GM11168 (cell line): Measurements from ENCODE around the gene SAE1.

Experiments
- in situ Hi-C: fragments of 300-500 bp; cut with MboI; formaldehyde crosslinking; loops from one replicate; pipeline ENCODE4 v1.12.0; 2022; ENCODE audit warnings: low sequenced_read_pairs; ENCODE audit not compliant: unreplicated experiment

The SAE1 gene

DNA sequence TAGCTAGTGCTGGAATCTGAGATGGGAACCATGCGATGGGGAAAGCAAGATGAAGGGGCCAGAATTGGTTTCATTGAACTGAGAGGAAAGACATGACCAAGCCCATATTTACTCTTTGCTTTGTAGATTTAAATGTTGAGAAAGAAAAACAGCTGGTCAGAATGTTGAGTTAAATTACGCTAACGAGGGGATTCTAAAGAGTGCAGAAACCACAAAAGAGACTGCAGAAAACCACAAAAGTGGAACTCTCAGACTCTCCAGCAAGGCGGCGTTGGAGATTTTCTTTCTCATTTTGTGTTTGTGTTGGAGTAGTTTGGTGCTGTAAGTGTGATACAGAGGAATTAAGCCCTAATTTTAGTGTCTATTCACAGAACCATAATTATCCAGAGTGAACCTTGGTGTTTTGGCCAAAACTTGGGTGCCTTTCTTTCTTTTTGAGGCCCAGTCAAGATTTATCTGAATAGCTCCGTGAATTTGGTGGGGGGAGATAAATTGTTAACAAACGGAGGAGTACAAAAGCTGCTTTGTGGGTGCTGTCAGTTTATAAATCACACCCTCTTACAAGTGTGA is 26.3 kb downstream of the SAE1 start:
- in situ Hi-C loops = no loop called here

DNA sequence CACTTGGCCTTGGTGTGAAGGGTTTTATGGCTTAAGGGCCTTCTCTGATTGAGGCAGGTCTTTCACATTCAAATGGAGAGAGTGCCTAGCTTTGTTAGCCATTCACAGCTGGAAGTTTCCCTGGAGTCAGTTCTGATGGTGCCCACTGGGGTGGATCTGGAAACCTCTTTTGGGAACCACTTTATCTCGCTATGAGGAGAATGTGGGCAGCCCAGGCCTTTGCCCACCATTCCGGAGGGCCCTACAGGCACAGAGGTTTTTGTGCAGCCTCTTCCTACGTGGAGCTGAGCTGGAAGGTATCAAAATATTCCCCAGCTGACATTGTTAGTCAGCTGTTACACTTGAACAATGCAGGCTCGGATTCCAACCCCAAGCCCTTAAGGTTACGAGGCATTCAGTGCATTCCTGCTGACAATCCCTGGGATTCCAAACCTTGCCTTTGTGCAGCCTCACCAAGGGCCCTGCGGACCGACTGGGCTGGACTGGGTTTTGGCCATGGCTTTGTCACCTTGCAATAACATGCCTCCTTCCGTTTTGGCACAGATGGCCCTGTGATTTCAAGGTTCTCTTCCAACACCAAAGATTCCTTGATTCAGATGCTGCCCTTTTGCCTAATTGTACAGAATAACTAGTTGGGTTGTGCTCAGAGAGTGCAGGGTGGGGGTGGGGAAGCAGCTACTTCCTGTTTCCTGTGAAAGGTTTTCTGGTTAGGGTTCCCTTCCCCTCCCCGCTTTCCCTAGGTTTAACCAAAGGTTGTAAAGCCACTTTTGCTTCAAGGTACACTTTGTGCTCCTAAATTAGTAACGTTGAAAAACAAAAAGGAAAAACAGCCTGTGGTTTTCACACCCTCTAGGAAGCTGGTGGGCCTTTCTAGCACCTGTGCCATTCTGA is 27.0 kb downstream of the SAE1 start:
- in situ Hi-C loops = no loop called here

DNA sequence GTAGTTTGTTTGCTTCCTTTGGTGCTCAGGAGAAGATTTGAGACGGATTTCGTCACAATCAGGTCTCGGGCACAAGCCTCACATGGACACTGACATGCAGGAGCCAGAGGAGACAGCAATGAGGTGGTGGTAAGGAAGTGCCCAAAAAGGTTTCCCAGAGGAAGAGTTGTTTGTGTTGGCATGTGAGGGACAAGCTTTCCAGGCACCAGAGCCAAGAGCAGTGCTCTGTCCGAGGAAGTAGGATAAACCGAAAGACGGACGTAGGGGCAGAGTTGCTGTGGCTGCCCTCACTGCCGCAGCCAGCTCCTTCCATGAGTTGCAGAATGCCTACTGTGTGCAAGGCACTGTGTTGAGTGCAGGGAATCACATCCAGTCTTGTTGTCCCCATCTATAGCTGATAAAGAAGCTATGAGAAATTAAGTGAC is 27.7 kb downstream of the SAE1 start:
- in situ Hi-C loops = no loop called here

DNA sequence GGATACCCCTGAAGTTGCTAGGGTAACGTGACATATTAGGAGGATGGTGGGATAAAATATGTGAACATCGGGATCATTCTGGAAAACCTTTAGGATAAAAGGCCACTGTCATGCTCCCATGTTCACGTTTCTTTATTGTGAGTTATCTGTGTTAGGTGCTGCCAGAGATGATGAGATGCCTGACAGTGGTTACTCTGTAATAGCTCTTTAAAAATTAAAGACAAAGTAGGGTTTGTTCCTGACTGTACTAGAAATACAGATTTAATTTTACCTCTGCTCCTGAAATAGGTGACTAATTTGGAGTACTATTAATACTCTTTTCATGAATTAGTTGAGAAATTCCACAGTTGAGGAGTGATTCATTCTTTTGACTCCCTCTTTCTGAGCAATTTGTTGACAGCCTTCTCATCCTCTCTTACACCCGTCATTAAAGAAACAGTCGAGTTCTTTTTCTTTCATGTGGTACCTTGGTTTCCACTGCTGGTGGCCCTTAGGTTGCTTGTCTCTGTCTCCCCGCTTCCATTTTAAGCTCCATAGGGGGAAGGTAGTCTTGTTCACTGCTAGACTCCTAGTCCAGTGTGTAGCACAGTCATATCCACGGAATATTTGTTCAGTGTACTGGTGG is 28.4 kb downstream of the SAE1 start:
- in situ Hi-C loops = no loop called here

DNA sequence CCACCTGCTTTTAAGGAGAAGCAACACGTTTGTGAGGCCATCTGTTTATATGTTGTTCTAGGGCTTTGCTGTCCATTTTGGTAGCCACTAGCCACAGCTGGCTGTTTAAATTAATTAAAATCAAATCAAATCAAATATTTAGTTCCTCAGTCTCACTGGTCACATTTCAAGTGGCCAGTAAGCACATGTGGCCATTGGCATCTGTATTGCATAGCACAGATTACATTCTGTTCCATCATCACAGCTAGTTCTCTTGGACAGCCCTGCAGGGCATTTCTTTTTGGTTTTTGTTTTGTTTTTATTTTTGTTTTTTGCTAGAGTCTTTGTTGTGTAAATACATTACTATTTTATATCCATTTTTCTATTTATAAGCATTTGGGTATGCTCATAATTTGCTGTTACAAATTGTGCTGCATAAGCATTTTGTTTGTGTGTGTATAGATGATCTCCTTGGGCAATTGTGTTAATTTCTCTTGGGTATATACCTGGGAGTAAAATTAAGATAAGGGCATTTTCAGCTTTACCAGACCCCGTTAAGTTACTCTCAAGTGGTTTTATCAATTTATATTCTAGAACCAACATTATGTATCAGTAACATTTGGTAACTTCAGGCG is 31.3 kb downstream of the SAE1 start:
- in situ Hi-C loops = no loop called here

DNA sequence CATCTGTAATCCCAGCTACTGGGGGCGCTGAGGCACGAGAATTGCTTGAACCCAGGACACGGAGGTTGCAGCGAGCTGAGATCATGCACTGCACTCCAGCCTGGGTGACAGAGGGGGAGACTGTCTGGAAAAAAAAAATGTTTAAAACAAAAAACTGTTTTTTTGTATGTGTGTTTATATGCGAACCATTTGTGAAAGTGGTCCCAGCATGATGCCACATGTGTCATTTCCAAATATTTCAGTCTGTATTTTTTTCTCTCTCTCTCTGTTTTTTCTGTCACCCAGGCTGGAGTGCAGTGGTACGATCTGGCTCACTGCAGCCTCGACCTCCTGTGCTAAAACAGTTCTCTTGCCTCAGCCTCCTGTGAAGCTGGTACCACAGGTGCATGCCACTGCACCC is 37.4 kb downstream of the SAE1 start:
- in situ Hi-C loops = no loop called here

DNA sequence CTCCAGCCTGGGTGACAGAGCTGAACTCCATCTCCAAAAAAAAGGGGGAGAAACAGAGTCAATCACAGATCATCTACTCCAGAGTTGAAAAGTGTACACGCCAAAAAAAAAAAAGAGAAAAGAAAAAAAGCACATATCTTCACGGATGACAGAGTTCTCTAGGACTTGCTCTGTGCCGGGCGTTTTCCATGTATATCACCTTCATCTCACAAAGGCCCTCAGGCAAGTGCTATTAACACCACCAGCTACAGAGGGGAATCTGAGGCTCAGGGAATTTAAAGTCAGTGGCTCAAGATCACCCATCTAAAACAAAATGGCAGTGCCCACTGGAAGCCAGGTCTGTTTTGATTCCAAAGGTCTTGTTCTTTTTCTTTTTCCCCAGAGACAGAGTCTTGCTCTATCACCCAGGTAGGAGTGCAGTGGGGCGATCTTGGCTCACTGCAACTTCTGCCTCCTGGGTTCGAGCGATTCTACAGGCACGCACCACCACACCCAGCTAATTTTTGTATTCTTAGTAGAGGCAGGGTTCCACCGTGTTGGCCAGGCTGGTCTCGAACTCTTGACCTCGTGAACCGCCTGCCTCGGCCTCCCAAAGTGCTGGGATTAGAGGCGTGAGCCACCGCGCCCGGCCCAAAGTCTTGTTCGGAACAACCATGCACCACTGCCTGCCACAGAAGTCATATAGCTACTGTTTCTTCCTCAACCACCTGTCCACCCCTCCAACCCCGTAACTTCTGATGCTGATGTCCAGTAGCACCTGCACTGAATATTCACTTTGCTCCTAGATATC is 42.2 kb downstream of the SAE1 start:
- in situ Hi-C loops = no loop called here

DNA sequence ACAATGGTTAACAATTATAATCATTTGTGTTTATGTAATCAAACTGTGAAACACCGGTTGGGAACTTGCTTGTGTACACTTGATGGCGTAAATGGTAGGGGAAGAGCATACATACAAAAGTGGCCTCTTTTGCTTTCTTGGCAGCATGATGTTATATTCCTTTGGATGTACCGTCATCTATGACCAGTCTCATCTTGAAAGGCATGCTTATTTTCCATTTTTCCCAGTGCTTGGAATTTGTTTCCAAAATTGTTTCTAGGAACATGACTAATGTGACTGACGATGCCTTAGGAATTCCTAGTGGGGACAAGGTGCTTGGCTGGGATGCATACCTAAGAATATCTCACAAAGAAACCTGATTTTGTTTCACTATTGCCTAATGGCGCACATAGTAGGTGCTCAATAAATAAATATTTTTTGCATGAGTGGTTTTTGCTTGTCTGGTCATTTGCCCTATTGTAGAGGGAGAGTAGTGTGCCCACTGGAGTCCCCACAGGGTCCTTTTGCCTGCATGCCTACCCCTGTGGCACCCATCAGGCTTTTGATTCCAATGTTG is 45.5 kb downstream of the SAE1 start:
- in situ Hi-C loops = no loop called here

DNA sequence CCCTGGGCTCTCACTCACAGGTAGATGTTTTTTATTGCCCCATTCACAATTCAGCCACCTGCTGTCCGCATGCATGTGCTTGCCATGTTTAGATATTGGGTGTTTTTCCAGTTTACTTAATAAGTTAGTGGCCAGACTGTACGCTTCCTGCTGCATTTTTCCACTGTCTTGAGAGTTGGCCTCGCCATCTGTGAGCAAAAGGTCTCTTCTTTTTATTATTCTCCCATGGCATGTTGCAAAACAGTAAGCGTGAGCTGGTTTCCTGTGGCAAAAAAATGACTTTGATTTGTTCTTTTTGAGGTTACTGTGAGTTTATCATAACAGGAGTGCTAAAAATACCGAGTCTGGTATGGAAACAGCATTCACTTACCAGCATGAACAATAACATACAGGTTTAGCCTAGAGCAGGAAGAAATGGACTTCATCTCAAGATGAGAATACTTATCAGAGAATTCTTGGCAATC is 46.0 kb downstream of the SAE1 start:
- in situ Hi-C loops = no loop called here

DNA sequence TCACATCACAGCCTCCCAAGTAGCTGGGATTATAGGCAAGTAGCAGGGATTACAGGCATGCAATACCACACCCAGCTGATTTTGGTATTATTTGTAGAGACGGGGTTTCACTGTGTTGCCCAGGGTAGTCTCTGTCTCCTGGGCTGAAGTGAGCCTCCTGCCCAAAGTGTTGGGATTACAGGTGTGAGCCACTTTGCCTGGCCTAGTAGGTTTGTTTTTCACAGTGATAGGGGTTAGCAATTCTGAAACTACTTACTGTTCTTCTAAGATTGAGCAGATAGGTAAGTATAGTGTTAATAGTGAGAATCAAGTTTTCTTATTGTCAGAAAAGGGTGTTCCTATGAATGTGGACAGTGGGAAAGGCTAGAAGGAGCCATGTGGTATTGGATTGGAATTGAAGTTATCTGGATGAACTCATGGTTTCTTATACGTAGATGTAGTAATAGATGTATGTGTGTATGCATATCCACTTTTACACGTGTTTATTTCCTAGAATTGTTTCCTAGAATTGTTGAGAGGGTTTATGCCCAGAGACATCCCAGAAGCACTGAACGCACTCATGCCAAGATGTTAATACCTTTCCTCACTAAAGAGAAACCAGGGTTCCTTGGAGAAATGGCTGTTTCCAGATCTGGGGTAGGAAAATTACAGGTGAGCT is 49.1 kb downstream of the SAE1 start:
- in situ Hi-C loops = no loop called here

DNA sequence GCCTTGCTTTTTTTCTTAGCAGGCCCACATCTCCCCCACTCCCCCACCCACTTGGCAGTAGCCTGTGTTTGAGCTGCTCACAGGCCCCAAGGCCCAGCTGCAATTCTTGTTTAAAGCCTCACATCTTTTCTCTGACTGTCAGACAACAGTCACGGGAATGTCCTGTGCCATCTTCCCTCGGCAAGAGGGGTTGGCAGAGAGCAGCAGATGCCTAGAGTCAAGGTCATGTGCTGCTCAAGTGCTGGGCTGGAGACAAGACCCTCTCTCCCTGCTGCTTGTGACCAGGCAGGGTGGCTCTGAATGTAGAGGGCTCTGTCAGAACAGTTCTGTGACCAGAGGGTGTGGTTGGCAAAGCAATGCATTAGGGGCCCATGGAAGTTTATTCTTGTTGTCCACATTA is 53.0 kb downstream of the SAE1 start:
- in situ Hi-C loops = no loop called here

DNA sequence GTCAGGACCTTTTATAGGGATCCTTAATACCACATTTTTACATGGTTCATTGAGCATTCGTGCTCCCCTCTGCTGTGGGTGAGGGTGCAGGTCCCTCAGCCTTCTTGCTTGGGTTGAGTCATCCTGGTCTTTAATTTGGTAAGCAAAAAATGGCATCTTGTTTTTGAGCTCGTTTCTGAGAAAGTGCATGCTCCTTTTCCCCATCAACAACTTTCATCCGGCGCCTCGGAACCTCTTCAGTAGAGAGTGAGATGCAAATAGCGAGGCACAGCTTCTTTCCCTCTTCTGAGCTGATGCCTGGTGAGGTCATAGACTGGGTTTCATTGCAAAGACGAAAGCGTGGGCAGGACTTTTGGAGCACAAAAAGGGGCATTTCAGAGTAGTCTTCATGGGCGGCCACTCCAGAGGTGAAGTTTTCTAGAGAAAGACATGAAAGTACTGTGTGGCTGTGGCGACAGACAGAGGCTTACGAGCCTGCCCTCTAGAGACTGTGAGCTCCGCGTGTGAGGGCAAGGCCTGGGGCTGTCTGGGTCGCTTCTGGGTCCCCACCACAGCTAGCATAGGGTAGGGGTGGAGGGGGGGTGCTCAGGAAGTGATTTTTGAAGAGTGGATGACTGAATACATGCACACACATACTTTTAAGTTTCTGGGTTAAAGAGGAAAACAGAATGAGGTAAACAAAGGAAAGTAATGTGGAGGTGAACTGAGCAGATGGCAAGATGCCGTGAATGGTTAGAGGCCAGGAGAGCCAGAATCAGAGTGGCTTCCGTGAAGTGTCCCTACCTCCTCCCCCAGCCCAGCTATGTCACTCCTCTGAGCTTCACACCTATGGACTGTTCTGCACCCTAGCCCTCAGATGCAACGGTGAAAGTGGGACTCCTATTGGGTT is 56.1 kb downstream of the SAE1 start:
- in situ Hi-C loops = no loop called here

DNA sequence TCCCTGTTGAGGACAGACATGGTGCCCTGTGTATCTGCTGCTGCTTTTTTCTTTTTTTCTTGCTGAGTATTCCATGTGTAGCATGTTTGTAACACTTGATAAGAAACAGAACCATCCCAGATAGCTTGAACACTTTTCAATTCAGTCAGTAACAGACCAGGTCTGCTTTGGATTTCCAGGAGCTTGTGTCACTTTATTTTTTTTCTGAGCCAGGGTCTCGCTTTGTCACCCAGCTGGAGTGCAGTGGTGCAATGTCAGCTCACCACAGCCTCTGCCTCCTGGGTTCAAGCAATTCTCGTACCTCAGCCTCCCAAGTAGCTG is 56.7 kb downstream of the SAE1 start:
- in situ Hi-C loops = no loop called here

DNA sequence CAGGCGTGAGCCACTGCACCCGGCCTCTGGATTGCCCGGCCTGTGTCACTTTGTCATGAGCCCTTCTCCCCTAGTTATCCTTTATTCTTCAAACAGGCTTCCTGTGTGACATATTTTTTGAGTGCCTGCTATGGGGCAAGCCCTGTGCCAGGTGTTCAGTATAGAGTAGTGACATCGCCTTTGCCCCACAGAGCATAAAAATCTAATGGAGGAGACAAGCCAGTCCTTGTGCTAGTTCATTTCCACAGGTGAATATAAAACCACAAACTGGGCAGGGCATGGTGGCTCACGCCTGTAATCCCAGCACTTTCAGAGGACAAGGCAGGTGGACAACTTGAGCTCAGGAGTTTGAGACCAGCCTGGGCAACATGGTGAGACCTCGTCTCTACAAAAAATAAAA is 57.2 kb downstream of the SAE1 start:
- in situ Hi-C loops = no loop called here

DNA sequence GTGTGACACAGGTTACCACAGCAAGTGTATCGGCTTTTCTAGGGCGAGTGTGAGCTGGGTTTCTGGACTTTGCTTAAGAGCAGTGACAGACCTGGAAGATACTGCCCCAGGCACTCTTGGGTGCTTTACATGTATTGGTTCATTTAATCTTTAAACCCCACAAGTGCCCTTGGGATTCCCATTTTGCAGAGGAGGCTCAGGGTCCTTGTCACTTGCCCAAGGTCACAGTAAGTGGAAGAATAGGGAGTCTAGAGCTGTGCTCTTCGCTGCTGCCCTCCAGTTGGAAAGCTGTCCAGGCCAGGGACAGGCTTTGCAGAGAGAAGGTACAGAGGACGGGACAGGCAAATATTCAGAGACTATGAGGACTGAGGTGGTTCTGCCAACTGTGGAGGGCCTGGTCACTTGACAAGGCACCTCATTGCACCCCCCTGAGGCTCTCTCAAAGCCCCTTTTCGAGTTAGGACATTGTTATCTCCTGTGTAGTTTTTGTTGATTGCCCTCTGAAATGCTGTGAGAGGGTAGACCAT is 57.9 kb downstream of the SAE1 start:
- in situ Hi-C loops = no loop called here

DNA sequence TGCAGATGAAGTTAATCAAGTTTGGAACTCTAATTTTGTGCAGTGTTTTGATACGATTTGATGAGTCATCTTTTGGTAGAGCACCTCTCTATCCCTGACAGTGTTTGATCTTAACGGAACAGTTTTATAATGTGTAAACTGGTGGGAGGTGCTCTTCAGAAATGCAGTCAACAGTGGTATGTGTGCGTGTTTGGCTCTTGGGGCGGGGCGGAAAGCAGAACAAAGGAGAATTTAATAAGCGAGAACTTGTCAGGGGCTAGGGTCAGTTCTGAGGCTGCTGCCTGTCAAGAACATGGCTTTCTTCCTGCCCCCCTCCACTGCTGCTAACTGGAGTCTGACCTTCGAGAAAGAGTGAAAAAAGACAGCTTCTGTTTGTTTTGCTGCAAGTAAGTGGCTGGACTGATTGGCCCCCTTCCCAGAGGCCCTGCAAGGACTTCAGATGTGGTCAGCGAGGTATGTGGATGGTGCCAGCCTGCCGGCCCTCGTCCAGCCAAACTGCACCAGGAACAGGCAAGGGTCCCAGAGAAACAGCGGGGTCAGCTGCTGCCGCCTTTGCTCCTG is 59.6 kb downstream of the SAE1 start:
- in situ Hi-C loops = no loop called here

DNA sequence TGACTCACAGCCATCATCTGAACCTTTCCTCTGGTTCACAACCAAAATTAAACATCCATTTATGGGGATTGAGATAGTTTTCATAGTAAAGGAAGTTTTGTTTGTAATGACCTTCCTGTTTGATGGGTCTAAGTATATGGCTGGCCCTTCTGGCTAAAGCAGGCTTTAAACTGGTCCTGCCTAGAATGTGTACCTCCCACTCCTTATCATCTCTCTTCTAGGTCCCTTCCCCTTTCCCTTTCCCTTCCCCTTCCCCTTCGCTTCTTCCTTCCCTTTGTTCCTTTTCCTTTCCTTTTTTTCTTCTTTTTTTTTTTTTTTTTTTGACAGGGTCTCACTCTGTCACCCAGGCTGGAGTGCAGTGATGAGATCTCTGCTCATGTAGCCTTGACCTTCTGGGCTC is 64.8 kb downstream of the SAE1 start:
- in situ Hi-C loops = no loop called here

DNA sequence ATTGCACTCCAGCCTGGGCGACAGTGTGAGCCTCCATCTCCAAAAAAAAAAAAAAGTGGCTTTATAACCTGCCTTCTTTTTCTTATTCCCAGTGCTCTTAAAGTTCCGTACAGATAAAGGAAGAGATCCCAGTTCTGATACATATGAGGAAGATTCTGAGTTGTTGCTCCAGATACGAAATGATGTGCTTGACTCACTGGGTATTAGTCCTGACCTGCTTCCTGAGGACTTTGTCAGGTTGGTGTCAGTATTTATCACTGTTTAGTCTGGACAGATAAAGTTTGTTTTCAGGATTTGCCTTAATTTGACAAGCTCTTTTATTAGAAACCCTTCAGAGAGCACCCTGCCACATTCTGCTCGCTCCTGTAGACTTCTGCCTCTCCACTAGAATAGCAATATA is 66.5 kb downstream of the SAE1 start:
- in situ Hi-C loops = no loop called here
